ENCODE data around the gene SUPT7L. TPM values are rescaled to one million over a fixed set of nuclear protein-coding genes. Genes with fewer than 3 reads are reported as not detected.
"Not testable (repeated sequence)": the region's sequence is repeated elsewhere in the genome, so short reads cannot be mapped to it uniquely, and the experiment has no call there.

Gene SUPT7L
- total RNA-seq, 2 experiments from 2014 or later = 30.1 to 30.8 TPM

GRCh38 chr2:27636766-27637165, 26.6 kb downstream of the SUPT7L start:
- Mint-ChIP-seq H3K27ac (no peak overlapping the region), H3K27me3 (ENCODE audit: low read depth) (no peaks in the 10 kb centered on the region), H3K36me3 (ENCODE audit: low read depth) (peaks cover 68% of the 10 kb centered on the region), H3K4me1 (ENCODE audit: low read depth) (peaks cover 24% of the 10 kb centered on the region), H3K9me3 (ENCODE audit: insufficient read depth) (no peaks in the 10 kb centered on the region), H3K4me3 (no peak overlapping the region)
- ChIA-PET POLR2A (no interaction called here), CTCF (interaction anchor here (0.8 kb wide), 1 partner anchor 47 kb away, joined by 3 read pairs; no protein-coding TSS in a partner anchor)
- ATAC-seq = no peak
- no peak for DNase-seq

GRCh38 chr2:27634291-27634690, 29.1 kb downstream of the SUPT7L start:
- no peak for DNase-seq
- no peak overlapping the region for H3K27ac Mint-ChIP-seq
- no peak for ATAC-seq
- CTCF ChIA-PET = no interaction called here
- no peaks in the 10 kb centered on the region for H3K27me3 Mint-ChIP-seq (ENCODE audit: low read depth)
- POLR2A ChIA-PET = no interaction called here
- H3K9me3 Mint-ChIP-seq (ENCODE audit: insufficient read depth) = no peaks in the 10 kb centered on the region
- H3K4me1 Mint-ChIP-seq (ENCODE audit: low read depth) = peaks cover 36% of the 10 kb centered on the region
- H3K4me3 Mint-ChIP-seq = no peak overlapping the region
- peaks cover 69% of the 10 kb centered on the region for H3K36me3 Mint-ChIP-seq (ENCODE audit: low read depth)

GRCh38 chr2:27630257-27630656, 33.2 kb downstream of the SUPT7L start:
- CTCF ChIA-PET; H3K9me3 Mint-ChIP-seq (ENCODE audit: insufficient read depth); ATAC-seq; H3K4me3 Mint-ChIP-seq; DNase-seq; H3K27me3 Mint-ChIP-seq (ENCODE audit: low read depth); H3K27ac Mint-ChIP-seq: not testable (repeated sequence)
- peaks cover 36% of the 10 kb centered on the region for H3K4me1 Mint-ChIP-seq (ENCODE audit: low read depth)
- POLR2A ChIA-PET = interaction anchor here (0.6 to 0.7 kb wide), 2 partner anchors 203 to 902 kb away, joined by 3 read pairs; no protein-coding TSS in a partner anchor
- peaks cover 43% of the 10 kb centered on the region for H3K36me3 Mint-ChIP-seq (ENCODE audit: low read depth)

GRCh38 chr2:27628767-27629709, 34.4 kb downstream of the SUPT7L start, which contains the start of the genes CCDC121 and GPN1:
Gene CCDC121 (minus strand): TSS chr2:27629012. CDS start chr2:27627799, 1,213 bp downstream.
Gene GPN1 (plus strand): TSS chr2:27629050. CDS start chr2:27629059, 9 bp downstream.
- peak within 1 kb of the TSS; percentile 26 for H3K27ac Mint-ChIP-seq
- peaks cover 36% of the 10 kb centered on the region for H3K4me1 Mint-ChIP-seq (ENCODE audit: low read depth)
- DNase-seq (peak; percentile 98), ATAC-seq (peak; percentile 98)
- ChIA-PET POLR2A (interaction anchor here (0.6 to 2.0 kb wide), 8 partner anchors 9 to 957 kb away, joined by 3 to 9 read pairs (median 4); partner anchors contain the start of genes PPM1G, SLC4A1AP, SUPT7L and ZNF512), CTCF (interaction anchor here (1.0 to 4.2 kb wide), 4 partner anchors 55 to 220 kb away, joined by 3 to 27 read pairs (median 3); partner anchors contain the start of genes NRBP1 and PPM1G)
- H3K36me3 Mint-ChIP-seq (ENCODE audit: low read depth) = peaks cover 40% of the 10 kb centered on the region
- H3K9me3 Mint-ChIP-seq (ENCODE audit: insufficient read depth) = no peaks in the 10 kb centered on the region
- no peak within 1 kb of the TSS for H3K4me3 Mint-ChIP-seq
- H3K27me3 Mint-ChIP-seq (ENCODE audit: low read depth) = no peaks in the 10 kb centered on the region

- Mint-ChIP-seq H3K4me1 (ENCODE audit: low read depth) (peaks cover 34% of the 10 kb centered on the region), H3K27me3 (ENCODE audit: low read depth) (no peaks in the 10 kb centered on the region), H3K36me3 (ENCODE audit: low read depth) (peaks cover 39% of the 10 kb centered on the region), H3K4me3 (no peak overlapping the region), H3K9me3 (ENCODE audit: insufficient read depth) (no peaks in the 10 kb centered on the region), H3K27ac (peak overlapping the region; percentile 26)
- DNase-seq = no peak
- ChIA-PET CTCF (interaction anchor here (0.9 to 4.2 kb wide), 5 partner anchors 56 to 219 kb away, joined by 3 to 27 read pairs (median 3); partner anchors contain the start of genes NRBP1 and PPM1G), POLR2A (interaction anchor here (0.6 to 2.0 kb wide), 9 partner anchors 10 to 958 kb away, joined by 3 to 9 read pairs (median 3); partner anchors contain the start of genes PPM1G, SLC4A1AP, SUPT7L and ZNF512)
- ATAC-seq = peak; percentile 52
Observed at GRCh38 chr2:27627963-27628766, 35.2 kb downstream of the SUPT7L start.

- DNase-seq; H3K27me3 Mint-ChIP-seq (ENCODE audit: low read depth); H3K4me3 Mint-ChIP-seq; H3K9me3 Mint-ChIP-seq (ENCODE audit: insufficient read depth); POLR2A ChIA-PET; ATAC-seq: not testable (repeated sequence)
- CTCF ChIA-PET = interaction anchor here (1.1 to 4.2 kb wide), 2 partner anchors 44 to 57 kb away, joined by 3 to 27 read pairs; partner anchors contain the start of gene ZNF512
- Mint-ChIP-seq H3K27ac (peak overlapping the region; percentile 65), H3K4me1 (ENCODE audit: low read depth) (peaks cover 31% of the 10 kb centered on the region), H3K36me3 (ENCODE audit: low read depth) (peaks cover 42% of the 10 kb centered on the region)
Observed at GRCh38 chr2:27626921-27627320, 36.5 kb downstream of the SUPT7L start.

- Mint-ChIP-seq H3K4me1 (ENCODE audit: low read depth) (peaks cover 28% of the 10 kb centered on the region), H3K36me3 (ENCODE audit: low read depth) (peaks cover 41% of the 10 kb centered on the region)
- DNase-seq; POLR2A ChIA-PET; H3K4me3 Mint-ChIP-seq; ATAC-seq; H3K27me3 Mint-ChIP-seq (ENCODE audit: low read depth); H3K27ac Mint-ChIP-seq; H3K9me3 Mint-ChIP-seq (ENCODE audit: insufficient read depth): not testable (repeated sequence)
- CTCF ChIA-PET = interaction anchor here (1.1 to 4.2 kb wide), 2 partner anchors 43 to 57 kb away, joined by 3 to 27 read pairs; partner anchors contain the start of gene ZNF512
Observed at GRCh38 chr2:27626323-27626722, 37.1 kb downstream of the SUPT7L start.

GRCh38 chr2:27624943-27625342, 38.5 kb downstream of the SUPT7L start:
- ATAC-seq = no peak
- Mint-ChIP-seq H3K27me3 (ENCODE audit: low read depth) (no peaks in the 10 kb centered on the region), H3K4me3 (no peak overlapping the region), H3K36me3 (ENCODE audit: low read depth) (peaks cover 38% of the 10 kb centered on the region), H3K4me1 (ENCODE audit: low read depth) (peaks cover 19% of the 10 kb centered on the region), H3K9me3 (ENCODE audit: insufficient read depth) (no peaks in the 10 kb centered on the region), H3K27ac (no peak overlapping the region)
- no peak for DNase-seq
- ChIA-PET POLR2A (no interaction called here), CTCF (no interaction called here)

GRCh38 chr2:27622921-27623384, 40.5 kb downstream of the SUPT7L start:
- peaks cover 47% of the 10 kb centered on the region for H3K36me3 Mint-ChIP-seq (ENCODE audit: low read depth)
- no peaks in the 10 kb centered on the region for H3K9me3 Mint-ChIP-seq (ENCODE audit: insufficient read depth)
- H3K4me1 Mint-ChIP-seq (ENCODE audit: low read depth) = peaks cover 16% of the 10 kb centered on the region
- ATAC-seq (no peak), DNase-seq (no peak)
- no peak overlapping the region for H3K4me3 Mint-ChIP-seq
- no peak overlapping the region for H3K27ac Mint-ChIP-seq
- H3K27me3 Mint-ChIP-seq (ENCODE audit: low read depth) = no peaks in the 10 kb centered on the region
- ChIA-PET CTCF (interaction anchor here (2.4 kb wide), 1 partner anchor 60 kb away, joined by 8 read pairs; no protein-coding TSS in a partner anchor), POLR2A (no interaction called here)

- no peak for ATAC-seq
- Mint-ChIP-seq H3K27ac (no peak overlapping the region), H3K9me3 (ENCODE audit: insufficient read depth) (no peaks in the 10 kb centered on the region), H3K36me3 (ENCODE audit: low read depth) (peaks cover 57% of the 10 kb centered on the region), H3K4me1 (ENCODE audit: low read depth) (peaks cover 1% of the 10 kb centered on the region), H3K27me3 (ENCODE audit: low read depth) (no peaks in the 10 kb centered on the region), H3K4me3 (no peak overlapping the region)
- no peak for DNase-seq
- ChIA-PET CTCF (interaction anchor here (2.4 kb wide), 1 partner anchor 62 kb away, joined by 8 read pairs; no protein-coding TSS in a partner anchor), POLR2A (interaction anchor here (0.8 kb wide), 1 partner anchor 190 kb away, joined by 3 read pairs; no protein-coding TSS in a partner anchor)
Observed at GRCh38 chr2:27621524-27621923, 41.9 kb downstream of the SUPT7L start.

- no peak overlapping the region for H3K4me3 Mint-ChIP-seq
- CTCF ChIA-PET = no interaction called here
- H3K4me1 Mint-ChIP-seq (ENCODE audit: low read depth) = no peaks in the 10 kb centered on the region
- DNase-seq (no peak), ATAC-seq (no peak)
- no peaks in the 10 kb centered on the region for H3K9me3 Mint-ChIP-seq (ENCODE audit: insufficient read depth)
- H3K36me3 Mint-ChIP-seq (ENCODE audit: low read depth) = peaks cover 61% of the 10 kb centered on the region
- no peaks in the 10 kb centered on the region for H3K27me3 Mint-ChIP-seq (ENCODE audit: low read depth)
- POLR2A ChIA-PET = no interaction called here
- H3K27ac Mint-ChIP-seq = no peak overlapping the region
Observed at GRCh38 chr2:27615316-27615715, 48.1 kb downstream of the SUPT7L start.

All from activated CD8-positive, alpha-beta T cell treated with anti-CD3 and anti-CD28 coated beads, Interleukin-2, amount 10 ng/mL, durations not matched to agents 7 days and 5 days (primary cell).